Amygdala (tissue), 56 donors: Measurements from ENCODE around the gene FBXO34.
"Not testable (repeated sequence)": the region's sequence is repeated elsewhere in the genome, so short reads cannot be mapped to it uniquely, and the experiment has no call there.

Experiments used
- DNase-seq, 56 donors: peaks; one replicate each; lab custom pipeline; 2025; lab: John Stamatoyannopoulos, UW

FBXO34 gene

DNA sequence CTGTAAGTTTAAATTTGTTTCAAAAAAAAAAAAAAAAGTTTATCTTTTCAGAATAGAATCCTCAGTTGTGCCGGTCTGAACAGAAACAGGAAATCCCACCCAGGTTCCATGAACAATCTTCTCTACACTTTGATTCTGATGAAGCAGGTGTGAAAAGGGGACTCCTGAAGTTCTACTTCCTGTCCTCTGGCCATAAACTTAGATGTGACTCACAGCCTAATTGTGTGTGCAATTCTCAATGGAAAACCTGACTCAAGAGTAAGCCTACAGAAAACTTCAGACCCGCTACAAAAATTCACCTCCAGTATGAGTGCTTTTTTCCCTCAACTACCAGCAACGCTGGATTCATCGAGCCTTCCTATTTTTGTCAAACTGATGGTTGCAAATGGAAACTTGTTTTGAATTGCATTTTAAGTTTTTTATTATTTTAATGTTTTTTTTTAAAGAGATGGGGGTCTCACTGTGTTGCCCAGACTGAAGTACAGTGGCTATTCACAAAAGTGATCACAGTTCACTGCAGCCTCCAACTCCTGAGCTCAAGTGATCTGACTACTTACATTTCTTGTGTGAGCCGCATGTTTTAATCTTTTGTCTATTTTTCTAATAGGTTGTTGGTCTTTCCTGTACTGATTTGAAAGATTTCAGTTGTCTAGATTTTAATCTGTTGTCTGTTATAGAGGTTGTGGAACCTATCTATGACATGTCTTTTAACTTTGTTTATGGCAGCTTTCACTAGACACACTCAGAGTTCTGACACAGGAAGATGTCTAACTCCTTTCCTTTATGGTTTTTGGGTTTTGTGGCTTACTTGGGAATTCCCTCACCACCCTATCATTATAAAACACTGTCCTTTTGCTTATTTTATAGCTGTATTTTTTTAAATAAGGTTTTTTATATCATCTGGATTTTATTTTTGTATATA is 102.8 kb downstream of the FBXO34 start:
- DNase-seq = no peak

DNA sequence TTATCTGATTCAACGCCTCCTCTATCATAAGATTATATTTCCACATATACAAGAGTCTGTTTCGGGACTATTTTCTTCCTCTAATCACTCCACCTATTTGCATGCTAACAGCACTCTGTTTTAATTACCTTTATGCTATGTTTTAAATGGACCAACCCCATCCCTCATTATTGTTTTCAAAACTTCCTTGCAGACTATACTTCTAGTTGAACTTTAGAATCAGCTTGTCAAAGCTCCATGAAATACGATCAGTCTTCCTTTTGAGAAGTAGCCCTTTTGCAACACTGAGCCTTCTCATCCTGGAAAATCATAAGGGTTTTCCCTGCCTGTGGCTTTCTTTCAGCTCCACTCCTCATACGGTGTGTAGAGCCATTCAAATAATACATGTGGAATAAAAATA is 103.5 kb downstream of the FBXO34 start:
- no peak for DNase-seq

DNA sequence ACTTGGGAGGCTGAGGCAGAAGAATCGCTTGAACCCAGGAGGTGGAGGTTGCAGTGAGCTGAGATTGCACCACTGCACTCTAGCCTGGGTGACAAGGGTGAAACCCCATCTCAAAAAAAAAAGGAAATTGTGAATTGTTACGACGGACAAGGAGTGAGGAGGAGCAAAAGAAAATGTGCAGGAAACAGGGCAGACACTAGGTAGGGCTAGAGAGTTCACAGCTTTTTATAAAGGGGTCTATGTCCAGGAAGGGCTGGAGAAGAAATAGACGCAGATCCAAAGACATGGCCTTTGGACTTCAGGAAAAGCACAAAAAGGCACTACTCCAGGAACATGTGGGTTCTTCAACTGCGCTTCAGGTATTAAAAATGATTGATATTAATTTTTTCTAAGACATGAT is 106.0 kb downstream of the FBXO34 start:
- no peak for DNase-seq

DNA sequence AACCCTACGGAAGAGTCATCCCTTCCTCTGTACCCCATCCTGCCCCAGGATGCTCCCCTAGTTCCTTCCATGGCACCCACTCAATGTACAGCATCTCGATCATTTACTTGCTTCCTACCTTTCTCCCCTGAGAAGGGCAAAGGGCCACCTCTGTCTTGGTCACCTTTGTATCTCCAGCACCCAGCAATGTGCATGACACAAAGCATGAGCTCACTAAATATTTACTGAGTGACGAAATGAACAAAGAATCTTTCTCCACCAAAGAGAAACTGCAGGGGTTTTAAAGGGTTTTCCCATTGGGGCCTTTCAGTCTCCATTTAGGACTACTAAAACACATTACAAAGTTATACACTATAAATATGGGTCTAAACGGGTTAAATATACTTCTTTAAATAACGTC is 109.8 kb downstream of the FBXO34 start:
- DNase-seq = no peak

DNA sequence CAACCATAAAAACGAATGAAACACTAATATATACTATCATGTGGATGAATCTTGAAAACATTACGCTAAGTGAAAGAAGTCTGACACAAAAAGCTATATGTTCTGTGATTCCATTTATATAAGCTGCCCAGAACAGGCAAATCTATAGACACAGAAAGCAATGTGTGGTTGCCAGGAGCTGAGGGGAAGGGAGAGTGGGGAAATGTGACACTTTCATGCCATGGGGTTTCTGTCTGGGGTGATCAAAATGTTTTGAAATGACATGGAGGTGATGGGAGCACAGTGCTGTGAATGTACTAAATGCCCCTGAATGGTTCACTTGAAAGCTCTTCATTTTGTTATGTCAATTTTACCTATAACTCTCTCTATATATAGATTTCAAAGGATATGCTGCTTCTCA is 110.3 kb downstream of the FBXO34 start:
- no peak for DNase-seq

DNA sequence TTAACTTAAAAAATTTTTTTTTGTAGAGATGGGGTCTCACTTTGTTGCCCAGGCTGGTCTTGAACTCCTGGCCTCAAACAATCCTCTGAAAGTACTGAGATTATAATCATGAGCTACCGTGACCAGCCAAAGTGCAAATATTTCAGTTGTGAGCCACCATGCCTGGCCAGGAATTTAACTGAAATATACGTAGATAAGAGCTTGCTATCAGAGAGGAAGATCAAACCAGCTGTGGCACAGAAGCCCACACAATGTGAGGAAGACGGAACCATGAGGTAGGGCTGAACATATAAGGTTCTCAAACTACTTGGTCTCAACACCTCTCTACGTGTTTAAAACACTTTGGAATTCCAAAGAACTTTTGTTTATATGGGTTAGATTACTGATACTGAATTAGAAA is 111.3 kb downstream of the FBXO34 start:
- DNase-seq = no peak

DNA sequence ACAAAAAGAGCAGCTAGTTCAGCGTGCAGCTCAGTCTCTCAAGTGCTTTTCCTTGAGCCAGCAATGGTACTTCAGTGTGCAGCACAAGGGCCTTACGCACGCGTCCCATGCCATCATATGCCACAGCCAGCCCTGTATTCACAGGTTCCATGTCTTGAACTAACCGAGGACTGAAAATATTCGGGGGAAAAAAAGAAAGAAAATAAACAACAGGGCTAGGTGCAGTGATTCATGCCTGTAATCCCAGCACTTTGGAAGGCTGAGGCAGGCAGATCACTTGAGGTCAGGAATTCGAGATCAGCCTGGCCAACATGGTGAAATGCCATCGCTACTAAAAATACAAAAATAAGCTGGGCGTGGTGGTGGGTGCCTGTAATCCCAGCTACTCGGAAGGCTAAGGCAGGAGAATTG is 111.8 kb downstream of the FBXO34 start:
- DNase-seq = not testable (repeated sequence)

DNA sequence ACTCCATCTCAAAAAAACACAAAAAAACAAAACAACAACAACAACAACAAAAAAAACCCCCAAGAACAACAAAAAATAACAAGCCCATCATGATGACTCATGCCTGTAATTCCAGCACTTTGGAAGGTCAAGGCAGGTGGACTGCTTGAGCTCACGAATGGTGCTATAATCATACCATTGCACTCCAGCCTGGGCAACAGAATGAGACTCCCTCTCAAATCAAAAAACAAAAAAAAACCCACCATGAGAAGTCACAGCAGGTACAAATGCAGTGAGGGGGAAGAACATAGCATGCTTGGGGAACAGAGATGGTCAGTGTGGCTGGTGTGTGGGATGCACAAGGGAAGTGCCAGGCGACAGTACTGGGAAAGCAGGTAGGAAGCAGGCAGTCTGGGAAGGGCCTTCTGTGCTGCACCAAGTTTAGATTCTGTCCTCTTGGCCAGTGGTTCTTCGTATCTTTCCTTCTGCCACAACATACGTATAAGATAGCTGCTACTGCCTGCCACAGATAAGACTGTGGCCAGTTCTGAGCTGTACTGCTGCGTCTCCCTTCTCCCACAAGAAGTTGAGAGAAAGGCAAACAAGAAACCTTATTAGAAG is 112.4 kb downstream of the FBXO34 start:
- DNase-seq = no peak

DNA sequence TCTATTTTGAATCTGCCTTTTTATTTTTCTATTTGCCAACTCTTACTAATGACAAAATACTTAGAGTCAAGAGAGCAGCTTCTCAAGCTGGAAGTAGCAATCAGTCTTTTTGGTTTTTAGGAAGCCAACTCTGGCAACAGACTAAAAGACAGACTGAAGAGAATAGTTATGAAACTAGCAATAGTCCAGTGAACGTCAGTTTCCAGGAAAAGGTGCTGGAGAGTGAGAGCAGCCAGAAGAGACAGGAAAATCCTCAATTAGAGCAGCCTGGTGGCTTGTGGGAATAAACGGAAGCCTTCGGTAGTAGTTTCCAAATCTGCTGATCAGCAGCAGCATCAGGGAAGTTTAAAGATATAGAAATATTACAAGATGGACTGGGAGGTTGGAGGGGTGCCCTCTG is 113.3 kb downstream of the FBXO34 start:
- DNase-seq = no peak

DNA sequence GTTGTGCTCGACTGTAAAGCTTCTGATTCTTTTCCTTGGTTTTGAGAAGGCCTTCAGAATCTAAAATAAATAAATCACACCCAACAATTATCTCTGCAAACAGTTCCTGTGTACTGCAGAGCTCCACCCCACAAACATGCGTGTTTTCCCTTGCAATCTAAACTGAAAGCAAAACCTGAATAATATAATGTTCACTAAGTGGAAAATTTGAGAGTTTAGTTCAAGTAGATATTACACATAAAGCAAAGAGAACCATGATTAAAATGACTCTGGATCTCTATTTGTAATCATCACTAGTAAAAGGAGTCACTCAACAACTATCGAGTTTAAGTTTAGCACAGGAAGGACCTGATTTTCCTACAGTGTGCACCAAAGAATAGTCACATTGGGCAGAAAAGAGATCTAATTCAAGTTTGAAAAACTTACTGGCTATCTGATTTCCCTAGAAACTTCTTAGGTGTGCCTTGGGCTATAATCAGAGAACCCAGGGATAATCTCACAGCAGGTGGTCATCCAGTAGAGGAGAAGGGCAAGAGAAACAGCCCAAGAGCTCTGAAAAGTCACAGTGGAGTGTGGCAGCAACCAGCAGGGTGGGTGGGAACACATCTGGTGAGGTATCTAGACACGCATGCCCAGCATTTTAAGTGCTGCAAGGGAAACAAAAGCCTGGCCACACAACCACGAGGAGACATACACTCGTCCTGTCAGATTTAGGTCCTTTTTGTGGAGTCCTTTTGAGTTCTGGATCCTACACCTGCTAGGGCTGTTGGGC is 115.0 kb downstream of the FBXO34 start:
- DNase-seq = no peak

DNA sequence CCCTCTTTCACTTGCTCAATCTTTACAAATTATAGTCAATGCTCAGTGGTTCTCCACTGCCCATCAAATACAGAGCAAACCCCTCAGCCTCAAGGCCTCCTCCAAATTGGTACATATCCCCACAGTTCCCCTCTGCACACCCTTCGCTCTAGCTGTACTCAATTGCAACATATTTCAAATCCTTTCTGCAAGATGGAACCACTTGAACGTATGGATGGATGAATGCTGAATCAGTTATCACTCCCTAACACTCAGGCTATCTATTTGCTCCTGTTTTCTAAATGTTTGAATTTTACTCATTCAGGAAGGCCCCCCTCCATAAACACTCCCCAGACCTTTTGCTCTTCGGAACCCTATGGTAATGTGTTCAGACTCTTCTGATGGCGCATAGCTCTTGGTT is 115.9 kb downstream of the FBXO34 start:
- DNase-seq = no peak

DNA sequence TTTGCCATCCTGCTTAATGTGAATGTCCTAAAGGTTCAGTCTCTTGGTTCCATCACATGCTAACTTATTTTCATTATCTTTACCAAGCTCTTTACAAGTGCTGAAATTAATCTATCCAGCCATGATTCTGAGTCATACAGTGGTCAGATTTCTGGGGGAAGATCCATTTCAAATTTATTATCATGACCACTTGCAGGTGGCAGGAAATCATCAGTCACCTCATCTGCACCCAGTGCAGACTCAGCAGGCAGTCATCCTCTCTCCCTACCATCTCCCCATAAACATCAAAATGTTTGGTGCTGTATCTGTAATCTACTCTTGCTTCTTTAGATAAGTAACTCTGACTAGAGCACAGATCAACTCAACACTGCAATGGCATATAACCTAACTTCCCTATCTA is 116.9 kb downstream of the FBXO34 start:
- no peak for DNase-seq

DNA sequence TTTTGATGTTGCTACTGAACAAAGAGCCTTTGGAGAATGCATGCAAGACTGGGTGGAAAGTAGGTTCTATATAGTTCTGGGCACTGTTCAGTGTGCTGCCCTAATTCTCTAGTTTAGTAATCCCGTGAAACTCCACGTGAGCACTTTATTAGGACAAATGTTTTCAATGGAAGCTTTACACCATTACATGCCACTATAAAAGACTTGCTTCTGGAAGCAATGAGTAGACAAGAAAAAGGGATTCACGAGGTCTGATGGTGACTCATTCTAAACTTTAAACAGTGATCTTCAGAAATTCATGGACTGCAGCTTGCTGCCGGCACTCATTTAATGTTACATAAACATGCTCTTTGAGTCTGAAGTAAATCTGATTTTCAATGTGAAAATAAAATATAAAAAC is 118.1 kb downstream of the FBXO34 start:
- DNase-seq = no peak

DNA sequence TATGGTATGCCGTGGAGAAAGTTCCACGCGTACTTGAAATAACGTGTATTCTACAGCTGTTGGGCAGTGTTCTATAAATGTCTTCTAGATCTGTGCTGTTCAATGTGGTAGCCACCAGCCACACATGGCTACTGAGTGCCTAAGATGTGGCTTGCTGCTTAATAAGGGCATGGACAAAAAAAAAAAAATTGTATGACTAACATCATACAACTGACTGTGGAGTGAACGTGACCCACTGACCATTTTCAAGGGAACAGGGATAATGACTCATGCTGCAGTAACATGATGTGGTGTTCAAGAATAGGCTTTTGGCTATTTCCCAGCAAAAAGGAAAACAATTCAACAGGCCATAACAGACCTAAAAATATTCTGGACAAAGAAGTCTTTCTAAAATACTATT is 127.5 kb downstream of the FBXO34 start:
- DNase-seq = no peak

DNA sequence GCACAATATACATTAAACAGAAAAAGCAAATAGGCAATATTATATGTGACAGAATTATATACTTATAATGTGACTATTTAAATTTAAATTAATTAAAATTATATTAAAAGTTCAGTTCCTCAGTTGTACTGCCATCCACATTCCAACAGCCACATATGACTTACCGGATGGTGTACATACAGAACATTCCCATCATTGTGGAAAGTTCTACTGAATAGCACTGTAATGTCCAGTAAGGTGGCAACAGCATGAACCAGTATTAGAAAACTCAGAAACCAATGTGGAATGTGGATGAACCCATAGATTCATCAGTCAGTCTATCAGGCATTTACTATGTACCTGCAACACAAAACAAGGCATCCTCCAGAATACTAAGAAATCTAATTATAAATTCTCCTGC is 128.0 kb downstream of the FBXO34 start:
- DNase-seq = no peak

DNA sequence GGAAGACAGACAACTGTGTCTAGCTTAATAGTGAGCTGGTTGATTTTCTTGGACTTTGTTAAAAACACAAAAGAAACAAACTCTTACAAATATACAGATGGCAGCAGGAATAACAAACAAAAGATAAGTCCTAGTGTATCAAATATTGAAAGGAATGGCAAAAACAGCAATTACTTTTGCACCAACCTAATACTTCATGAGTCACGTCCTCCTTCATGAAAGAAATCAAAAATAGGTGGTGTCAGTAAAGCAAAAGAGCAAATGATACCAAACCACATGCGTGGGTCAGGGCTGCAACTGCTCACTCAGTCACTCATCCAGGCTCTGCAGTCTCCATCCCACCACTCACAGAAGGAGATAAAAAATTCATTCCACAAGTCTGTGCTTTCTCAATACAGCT is 128.6 kb downstream of the FBXO34 start:
- DNase-seq = no peak

DNA sequence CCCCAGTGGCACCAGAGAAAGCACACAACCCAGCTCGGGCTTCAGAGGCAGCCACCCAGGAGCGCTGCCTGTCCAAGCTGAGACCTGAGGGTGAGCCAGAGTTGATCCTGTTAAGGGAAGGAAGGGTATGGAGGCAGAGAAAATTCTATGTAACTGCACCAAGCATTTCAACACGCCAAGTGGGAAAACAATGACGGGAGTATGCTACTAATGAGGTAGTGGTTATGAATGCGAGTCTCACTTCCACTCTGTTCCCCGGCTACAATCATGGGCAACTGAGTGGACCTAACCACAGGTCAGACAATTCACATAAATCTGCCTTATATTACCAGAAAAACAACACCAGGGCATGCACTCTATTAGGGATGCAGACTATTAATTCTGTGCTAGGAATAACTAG is 130.5 kb downstream of the FBXO34 start:
- DNase-seq = no peak
